Stimulated activated CD4-positive, alpha-beta T cell treated with anti-CD3 and anti-CD28 coated beads, Interleukin-1b, Interleukin-23, amount 100 ng/mL, for 4 hours (primary cell): Measurements from ENCODE around the gene POU3F3.

ENCODE experiments used
- DNase-seq, 2 donors: peaks; one replicate each; pipeline ENCODE4 v3.0.0-alpha.2; 2020; ENCODE audit warnings: low read depth in 2 of 2

The POU3F3 gene

DNA sequence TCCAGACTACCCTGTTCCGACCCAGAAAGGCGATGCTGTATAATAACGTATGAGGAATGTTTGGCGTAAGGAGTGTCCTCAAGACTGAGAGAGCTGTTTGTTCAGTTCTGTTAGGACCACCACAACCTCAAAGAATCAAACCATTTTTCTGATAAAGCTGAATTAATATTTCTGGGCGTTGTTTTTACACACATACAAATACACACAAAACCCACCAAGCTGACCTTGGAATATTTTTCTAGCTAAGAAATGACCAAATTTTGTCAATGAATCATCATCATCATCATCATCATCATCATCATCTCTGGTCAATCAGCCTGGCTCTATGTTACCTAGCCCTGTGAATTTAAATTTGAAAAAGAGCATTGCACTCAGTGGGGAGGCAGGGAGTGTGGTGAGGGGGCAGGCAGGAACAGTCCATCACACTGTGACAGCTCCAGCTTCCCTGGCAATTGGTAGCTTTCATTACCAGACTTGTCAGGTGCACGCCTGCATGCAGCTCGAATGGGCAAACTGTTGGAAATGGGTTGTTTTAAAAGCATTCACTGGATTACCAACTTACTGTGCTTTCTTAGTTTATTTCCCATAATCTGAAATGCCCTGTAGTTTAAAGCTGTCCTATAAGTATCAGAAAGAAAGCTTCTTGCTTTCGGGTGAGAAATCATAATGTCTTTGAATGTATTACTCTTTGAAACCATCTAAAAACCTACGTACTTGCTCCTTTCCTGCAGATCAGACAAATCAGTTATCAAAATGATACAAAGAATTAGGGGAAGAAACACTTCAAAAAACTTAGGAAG lies 6.9 kb upstream of the POU3F3 start:
- no peak for DNase-seq

DNA sequence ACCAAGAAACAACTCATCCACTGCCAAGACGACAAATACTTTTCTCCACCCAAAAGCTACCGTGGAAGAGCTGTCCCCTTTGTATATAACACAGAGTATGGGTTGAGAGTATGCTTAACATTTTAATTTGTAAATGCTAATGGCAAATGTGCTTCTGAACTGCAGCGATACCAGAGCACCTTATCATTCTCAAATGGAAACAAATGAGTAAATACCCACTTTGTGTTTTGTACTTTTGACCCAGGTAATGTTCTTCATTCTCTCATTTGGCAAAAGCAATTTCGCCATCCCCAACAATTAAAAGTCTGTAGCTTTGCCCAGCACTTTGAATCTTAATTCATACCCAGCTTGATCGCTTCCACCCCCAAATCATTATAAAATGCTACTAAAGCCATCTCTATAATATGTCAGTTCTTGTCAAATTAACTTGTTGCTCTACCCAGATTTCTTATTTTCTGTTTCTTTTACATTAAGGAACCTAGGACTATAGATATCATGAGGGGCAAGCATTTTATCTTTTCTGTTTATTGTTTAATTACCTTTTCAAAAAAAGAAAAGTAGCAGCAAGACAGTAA lies 6.2 kb upstream of the POU3F3 start:
- DNase-seq, result no peak

DNA sequence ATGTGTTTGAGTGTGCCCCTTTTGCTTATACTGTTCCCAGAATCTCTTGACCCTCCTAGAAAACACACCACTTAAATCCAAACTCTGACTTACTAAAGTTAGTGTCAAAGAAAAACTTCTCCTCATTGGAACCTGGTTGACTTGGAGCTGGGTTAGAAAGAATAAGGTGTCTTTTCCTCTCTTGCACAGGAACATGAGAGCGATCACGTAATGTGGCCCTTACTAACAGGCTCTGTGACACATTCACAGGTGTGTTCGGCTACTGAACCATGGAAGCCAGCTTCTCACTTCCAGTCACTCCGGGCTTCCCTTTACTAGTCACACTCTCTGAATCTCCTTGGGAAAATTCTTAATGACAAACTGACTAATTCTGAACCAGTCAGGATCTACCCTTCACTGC lies 5.4 kb upstream of the POU3F3 start:
- no peak for DNase-seq

DNA sequence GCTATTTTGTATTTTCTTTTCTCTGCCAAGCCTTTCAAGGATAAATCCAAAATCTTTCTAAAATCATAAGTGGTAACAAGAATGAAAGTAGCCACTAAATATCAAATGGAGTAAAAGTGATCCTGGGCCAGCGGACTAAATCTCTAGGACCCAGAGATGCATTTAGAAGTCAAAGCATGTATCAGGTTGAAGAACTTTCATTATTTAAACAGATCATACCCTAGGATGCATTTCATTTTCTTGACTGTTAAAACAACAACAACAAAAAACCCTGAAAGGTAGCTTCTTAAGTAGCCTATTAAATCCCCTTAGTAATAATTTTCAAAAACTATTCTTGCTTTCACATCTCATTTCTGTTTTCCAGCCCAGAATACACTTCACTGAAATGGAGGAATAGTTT lies 4.8 kb upstream of the POU3F3 start:
- no peak for DNase-seq

DNA sequence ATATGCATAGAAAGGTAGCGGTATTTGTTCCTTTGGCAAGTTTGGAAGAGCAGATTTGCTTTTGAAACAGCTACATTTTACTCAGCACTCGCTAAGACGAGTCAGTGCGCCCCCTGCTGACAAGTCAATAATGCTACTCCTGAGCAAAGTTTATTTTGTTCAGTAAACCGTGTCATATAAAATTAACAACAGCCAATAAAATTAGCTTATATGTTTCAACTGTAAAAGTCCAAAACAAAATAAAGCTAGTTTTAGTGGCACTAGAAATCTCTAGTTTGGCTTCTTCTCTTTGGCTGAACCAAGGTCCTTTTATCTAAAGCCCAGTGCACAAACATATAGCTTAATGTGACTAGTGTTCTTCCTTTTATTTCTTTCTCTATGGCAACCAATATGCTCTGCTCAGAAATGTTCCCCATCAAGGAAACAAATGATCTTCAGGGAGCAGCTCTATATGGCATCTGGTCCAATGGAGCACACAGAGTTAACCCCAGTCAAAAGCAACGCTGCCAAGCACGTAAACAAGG lies 4.2 kb upstream of the POU3F3 start:
- DNase-seq, result peak; percentile 24 to 59

DNA sequence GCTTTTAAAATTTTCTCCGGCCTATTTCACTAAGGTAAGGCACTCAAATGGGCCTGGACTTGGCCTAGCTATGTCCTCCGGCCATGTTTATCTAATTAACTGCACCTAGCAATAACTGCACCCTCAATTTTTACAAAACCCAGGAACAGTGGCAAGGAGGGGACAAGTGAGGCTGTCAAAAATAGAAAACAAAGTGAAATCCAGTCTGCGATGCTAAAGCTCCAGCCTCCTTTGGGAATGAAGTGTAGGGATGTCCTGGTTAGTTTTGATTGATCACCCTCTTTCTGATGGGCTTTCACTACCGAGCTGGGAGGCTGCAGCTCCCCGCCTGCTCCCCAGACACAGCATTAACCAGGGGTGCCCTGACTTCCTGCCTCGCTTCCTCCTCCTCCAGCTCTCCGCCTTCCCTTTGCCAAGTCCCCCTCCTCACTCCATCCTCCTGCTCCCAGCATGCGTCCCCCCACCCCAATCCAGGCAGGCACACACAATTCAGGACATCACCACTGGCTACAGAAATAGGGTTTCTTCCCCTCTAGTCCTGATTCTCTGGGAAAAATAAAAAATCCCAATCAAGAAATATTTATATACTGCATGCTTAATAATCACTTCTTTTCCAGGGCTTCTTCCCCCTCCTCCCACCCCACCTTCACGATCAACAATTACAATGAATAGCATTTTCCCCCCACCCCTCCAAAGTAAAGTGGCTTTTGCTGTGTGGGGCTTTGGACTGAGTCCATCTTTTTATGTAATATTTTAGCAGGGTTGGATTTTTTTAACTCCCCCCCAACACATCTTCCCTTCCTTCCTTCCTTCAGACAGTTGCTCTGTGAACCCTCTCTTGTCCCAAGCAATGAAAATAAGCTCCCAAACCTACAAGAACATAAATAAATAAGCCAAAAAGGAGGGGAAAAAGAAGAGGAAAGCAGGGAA lies 3.3 kb upstream of the POU3F3 start:
- DNase-seq, result no peak

DNA sequence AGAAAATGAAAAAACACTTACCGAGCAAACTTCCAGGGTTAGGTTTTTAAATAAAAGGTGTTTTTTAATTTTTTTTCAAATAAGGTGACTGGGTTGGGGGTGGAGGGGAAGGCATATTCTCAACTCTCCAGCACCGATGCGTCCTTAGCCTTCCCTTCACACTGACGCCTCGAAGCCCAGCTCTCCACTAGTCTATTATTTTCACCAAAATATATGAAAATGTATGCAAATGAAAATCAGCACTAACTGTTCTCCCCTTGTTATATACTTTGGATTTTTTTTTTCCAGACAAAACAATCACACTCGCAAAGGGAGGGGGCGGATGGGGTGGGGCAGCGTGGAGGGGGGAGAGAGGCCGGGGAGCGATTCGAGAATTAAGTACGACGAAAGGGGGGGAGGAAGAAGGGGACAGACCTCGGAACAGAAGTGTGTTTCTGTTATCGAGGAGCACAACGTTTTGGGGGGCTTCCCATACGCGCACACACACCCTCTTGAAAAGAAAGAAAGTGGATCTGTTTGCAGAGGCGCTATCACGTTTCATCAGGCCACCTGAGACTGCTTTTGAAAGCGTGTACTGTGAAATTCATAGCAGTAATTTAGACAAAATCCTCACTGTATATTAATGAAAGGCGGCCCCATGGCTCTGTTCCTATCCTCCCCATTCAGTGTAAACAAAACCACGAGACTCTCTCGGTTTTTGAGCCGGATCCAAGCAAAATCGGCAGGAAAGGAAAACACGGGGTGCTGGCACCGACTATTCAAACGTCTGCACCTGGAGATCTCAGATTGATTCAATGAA lies 2.4 kb upstream of the POU3F3 start:
- DNase-seq, result no peak

DNA sequence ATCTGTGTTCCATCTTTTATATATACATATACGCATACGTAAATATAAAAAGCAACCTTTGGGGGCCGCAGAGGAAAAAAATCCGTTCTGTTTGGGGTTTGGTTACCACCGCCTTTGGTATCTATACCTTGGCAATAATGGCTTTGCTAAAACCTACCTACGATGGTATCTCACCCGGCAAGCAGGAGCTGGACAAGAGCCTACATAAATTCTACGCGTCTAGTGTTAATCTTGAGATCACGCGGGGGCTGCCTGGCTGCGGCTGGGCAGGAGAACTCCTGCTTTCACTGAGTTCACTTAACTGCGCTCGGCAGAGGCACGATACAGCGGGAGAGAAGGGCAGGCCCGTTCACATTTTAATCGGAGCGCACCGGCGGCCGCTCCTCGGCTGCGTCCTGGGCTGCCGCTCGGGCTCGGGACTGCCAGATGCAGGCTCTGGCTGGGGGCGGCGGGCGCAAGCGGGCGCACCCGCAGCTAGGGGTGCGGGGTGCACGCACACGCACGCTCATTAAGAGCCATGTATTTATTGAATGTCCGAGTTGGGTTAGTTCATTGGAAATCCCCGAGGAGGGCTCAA lies 1.7 kb upstream of the POU3F3 start:
- no peak for DNase-seq

DNA sequence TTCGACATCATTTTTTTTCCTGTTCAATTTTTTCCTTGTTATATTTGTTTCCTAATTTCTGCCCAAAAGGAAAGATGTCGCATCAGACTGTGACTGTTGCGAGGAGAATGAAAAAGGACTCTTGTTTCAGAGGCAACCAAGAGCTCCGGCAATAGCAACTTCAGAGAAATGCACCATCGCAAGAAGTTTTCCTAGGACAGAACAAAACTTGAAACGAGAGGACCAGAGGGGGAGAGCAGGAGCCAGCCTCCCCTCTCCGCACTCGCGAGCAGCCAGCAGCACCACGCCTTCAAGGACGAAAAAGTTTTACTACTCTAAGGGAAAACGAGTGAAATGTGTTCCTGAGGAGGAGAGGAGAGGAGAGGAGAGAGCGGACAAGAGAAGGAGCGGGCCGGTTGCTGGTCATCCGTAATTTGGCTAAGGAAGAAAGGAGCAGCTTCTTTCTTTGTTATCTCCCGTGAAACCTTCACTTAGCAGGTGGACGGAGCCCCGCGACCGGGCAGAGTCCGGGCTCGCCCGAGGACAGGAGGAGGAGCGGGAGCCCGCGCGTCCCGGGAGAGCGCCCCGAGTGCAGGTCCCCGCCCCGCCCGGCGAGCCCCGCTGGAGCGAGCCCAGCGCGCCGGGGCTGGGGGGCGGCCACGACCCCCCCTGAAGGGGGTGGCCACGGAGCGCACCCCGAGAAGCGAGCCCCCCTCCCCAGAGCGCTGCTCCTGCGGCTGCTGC lies 744 bp downstream of the POU3F3 start:
- DNase-seq, result no peak

DNA sequence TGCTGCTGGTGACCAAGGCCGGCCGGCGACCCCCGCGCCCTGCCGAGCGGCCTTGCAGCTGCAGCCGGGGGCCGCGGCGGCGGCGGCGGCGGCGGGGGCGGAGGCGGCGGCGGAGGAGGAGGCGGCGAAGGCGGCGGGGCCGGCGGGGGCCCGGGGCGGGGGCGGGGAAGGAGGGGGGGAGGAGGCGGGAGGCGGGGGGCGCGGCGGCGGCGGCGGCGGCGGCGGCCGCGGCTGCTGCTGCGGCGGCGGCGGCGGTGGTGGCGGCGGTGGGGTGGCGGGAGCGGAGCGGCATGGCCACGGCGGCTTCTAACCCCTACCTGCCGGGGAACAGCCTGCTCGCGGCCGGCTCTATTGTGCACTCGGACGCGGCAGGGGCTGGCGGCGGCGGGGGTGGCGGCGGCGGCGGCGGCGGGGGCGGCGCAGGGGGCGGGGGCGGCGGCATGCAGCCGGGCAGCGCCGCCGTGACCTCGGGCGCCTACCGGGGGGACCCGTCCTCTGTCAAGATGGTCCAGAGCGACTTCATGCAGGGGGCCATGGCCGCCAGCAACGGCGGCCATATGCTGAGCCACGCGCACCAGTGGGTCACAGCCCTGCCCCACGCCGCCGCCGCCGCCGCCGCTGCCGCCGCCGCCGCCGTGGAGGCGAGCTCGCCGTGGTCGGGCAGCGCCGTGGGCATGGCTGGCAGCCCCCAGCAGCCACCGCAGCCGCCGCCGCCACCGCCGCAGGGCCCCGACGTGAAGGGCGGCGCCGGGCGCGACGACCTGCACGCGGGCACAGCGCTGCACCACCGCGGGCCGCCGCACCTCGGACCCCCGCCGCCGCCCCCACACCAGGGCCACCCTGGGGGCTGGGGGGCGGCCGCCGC lies 1.5 kb downstream of the POU3F3 start:
- DNase-seq, result no peak

DNA sequence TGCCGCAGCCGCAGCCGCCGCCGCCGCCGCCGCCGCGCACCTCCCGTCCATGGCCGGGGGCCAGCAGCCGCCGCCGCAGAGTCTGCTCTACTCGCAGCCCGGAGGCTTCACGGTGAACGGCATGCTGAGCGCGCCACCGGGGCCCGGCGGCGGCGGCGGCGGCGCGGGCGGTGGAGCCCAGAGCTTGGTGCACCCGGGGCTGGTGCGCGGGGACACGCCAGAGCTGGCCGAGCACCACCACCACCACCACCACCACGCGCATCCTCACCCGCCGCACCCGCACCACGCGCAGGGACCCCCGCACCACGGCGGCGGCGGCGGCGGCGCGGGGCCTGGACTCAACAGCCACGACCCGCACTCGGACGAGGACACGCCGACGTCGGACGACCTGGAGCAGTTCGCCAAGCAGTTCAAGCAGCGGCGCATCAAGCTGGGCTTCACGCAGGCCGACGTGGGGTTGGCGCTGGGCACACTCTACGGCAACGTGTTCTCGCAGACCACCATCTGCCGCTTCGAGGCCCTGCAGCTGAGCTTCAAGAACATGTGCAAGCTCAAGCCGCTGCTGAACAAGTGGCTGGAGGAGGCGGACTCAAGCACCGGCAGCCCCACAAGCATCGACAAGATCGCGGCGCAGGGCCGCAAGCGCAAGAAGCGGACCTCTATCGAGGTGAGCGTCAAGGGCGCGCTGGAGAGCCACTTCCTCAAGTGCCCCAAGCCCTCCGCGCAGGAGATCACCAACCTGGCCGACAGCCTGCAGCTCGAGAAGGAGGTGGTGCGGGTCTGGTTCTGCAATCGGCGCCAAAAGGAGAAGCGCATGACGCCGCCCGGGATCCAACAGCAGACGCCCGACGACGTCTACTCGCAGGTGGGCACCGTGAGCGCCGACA lies 2.4 kb downstream of the POU3F3 start:
- DNase-seq, result no peak

DNA sequence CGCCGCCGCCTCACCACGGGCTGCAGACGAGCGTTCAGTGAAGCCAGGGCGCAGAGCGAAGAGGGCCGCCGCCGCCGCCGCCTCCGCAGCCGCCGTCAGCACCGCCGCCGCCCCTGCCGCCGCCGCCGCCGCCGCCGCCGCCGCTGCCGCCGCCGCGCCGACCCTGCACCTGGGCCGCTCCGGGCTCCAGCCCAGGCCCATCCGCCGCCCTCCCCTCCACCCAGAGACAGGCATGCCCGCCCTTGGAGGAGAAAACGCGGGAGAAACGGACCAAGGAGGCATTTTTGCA lies 3.0 kb downstream of the POU3F3 start:
- no peak for DNase-seq

DNA sequence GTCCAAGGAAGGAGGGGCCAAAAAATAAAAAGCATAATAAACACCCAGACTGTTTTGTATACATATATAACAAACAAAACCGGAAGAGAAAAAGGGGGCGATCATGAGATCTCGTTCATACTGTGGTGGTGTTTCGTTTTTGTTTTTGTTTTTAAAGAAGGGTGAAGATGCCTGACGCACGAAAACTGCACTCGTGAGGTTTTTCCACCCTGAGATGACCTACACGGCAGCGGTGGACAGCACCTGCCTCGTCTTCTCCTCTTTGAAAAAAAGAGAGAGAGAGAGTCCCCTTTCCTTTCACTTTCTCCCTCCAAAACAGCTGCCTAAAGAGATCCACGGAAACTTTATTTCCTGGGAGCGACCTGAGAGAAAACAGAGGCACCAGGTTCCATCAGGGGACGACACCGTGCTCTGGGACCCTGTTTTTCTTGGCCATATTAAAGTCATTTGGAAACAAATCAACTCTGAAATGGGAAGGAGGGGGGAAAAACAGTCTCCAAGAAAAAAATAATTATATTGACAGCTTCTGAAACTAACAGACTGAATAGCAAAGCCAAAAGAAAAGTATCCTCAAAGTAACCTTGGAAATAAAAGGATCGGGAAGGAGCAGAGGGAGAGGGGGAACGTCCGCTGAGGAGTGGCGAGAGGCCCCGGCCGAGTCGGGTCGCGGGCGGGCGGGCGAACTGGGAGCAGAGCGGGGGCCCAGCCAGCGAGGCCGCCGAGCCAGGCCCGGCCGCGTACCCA lies 3.5 kb downstream of the POU3F3 start:
- DNase-seq, result no peak

DNA sequence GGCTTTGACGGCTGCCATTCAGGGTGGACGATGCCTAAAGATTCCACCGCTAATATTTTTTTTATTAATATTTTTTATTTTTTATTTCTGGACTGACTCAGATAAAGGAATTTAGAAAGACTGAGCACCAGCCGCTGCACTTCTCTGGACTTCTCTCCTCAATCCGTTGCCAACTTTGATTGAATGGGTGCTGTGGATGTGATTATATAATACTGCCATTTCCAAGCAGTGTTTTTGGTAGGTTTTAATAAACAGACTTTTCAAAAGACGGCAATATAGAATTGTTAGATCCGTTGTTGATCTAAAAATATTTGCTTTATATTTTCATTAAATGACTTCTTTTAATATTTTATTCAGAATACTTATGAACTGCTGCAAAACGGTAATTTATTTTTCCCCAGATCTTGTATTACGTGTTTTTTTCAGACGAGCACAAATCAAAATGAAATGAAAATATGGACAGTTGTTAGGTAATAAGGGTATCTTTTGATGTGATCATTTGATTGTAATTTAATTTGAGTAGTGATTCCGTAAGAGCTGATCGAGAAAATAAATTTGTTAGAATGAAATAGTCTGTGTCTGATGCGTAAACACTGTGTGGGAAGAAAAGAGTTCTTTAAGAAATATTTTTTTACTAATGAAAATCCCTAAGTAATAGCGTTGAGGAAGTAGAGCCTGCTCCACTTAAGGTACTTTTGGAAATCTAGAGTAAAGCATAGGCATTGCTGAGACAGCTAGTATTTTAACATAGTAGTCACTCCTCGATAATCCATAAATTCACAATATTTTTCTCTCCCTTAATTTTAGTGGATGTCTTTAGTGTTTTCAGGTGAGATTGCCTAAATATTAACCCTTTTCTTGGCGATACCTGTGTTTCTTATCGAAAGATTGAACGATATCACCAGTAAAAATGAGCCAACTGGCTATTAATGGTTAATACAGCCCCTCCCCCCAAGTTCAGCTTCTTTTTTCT lies 4.4 kb downstream of the POU3F3 start:
- no peak for DNase-seq

DNA sequence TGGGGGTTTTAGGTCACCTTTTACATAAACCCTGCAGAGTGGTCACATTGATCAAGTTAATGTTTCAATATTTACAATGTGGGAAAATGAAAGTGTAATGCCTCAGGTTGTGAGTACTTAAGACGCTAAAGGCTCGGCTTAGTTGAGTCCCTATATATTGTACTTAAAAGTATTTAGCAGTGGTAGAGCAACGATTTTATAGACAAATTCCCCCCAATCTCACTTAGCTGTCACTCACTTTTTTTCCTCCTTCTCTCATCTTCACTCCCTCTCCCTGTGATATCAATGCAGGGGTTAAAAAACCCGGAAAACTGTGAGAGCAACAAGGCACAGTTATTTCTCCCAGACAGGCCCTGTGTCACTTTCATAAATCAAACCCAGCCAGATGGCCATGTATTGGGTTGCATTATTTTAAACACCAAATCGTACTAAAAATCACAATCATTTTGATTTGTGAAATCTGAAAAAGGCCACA lies 5.4 kb downstream of the POU3F3 start:
- no peak for DNase-seq

DNA sequence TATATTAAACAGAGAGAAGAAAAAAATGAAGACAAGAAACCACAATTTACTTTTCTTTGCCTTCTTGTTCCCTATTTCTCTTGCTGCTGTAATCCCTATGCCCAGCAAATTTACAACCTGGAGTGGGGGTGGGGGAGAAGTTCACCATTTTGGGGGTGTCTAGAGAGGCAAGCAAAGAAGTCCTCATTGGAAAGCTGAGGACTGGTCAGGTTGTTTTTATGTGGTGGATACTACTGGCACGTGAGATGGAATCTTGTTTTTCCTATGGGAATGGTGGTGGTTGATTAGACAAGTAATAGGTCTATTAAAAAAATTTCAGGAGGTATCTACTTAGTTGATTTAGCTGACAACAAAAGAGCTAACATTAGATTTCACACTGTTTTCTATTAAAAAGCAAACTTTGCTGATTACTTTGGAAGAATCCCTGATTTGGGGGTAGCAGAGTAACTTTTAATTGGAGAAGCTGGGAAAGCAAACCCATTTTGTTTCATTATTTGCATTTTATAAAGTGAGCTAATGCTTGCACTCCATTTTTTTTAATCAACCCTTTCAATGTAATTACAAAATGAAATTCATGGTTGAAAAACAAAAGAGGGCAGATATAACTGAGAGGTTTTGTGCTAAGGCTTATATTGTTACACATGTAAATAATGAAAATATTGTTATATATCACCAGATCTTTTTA lies 6.0 kb downstream of the POU3F3 start:
- no peak for DNase-seq
